ENCODE measurements around the gene TIGD1.

TIGD1 gene

DNA sequence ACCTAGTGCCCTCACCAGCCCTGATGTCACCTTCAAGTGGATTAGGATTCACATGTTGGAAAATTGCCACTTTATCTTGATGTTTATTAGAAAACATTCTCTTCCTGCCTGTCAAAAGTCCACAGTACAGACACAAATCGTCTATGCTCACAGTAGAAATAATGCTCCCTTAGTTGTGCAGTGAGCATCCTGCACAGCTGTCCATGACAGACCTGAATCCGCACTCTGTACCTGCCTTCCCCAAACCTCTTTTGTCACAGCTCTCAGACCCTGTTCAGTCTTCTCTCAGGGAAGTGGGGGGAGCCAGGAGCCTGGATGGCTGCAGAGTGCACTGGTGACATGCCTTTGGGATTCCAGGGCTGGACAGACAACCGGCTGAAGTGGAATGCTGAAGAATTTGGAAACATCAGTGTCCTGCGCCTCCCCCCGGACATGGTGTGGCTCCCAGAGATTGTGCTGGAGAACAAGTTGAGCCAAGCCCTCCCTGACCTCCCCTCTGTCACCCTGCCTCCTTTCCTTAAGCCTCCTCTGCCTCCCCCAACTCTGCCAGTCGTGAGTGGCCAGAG, 22.4 kb downstream of the TIGD1 start:
- TF ChIP-seq ZNF274 (IDR thresholded peaks at IDR 0.05; ENCODE audit: low read depth, low read length) = no peak

DNA sequence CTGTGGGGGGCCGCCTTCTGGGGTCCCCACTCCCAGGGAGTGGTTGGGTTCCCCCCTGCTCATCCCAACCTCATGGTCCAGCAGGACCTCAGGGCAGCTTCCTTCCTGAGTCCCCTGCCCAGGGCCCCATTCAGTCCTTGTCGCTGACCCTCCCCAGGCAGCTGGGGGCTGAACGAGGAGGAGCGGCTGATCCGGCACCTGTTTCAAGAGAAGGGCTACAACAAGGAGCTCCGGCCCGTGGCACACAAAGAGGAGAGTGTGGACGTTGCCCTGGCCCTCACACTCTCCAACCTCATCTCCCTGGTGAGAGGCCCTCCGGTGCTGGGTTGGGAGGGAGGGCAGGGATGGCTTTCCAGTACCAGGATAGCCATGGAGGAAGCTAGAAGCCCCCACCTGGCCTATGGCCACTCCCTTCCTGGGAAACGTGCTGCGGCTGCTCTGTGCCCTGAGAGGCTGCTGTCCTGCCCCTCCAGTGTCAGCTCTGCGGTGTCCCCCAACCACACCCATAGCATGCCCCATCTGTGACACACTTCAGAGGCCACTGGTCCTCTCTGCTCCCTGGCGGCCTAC, 23.9 kb downstream of the TIGD1 start:
- no peak for TF ChIP-seq ZNF274 (IDR thresholded peaks at IDR 0.05; ENCODE audit: low read depth, low read length)
- no peak overlapping the region for H3K4me3 ChIP-seq (ENCODE audit: low read length)

More for the DNA sequence above, 22.4 kb downstream of the TIGD1 start:
- H3K4me3 ChIP-seq (ENCODE audit: low read length) = no peak overlapping the region

DNA sequence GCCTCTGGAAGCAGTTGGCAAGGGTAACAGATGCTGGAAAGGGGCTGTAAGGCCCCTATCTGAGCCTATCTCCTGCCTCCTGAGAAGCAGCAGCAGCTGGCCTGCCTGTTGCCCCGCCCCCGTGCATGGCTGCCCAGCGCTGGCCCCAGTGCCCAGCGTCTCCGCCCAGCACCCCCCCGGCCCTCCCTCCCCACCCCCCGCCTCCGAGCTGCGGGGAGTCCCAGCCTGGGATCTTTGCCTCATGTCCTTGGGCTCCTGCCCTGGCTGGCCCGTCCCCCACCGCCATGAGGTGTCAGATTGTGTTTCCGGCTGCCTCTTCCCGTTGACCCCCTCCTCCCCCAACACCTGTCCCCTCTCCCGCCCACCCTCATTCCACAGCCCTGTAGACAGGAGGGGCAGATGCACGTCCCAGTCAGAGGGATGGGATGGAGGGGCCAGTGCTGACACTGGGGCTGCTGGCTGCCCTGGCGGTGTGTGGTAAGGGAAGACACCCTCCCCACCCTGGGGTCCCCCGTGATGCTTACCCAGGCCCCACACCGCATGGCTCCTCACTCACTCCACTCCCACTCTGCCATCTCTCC, 24.5 kb downstream of the TIGD1 start, which contains the start of gene CHRND:
Gene CHRND, plus strand, starts transcription at position 370 of the 581 bp plus-strand sequence. Its CDS starts 56 bp downstream, at position 426.
- TF ChIP-seq ZNF274 (IDR thresholded peaks at IDR 0.05; ENCODE audit: low read depth, low read length) = no peak

DNA sequence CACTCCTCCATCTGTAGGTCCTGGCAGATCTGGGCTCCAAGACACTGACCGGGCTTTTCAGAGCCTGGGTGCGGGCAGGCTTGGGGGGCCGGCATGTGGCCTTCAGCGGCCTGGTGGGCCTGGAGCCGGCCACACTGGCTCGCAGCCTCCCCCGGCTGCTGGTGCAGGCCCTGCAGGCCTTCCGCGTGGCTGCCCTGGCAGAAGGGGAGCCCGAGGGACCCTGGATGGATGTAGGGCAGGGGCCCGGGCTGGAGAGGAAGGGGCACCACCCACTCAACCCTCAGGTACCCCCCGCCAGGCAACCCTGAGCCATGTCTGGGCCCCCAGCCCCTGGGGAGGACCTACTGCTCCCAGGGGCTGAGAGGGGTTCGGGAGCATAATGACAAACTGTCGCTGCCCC, 25.2 kb downstream of the TIGD1 start:
- TF ChIP-seq ZNF274 (IDR thresholded peaks at IDR 0.05; ENCODE audit: low read depth, low read length) = no peak
- no peak overlapping the region for H3K4me3 ChIP-seq (ENCODE audit: low read length)

More for the DNA sequence above, 24.5 kb downstream of the TIGD1 start, which contains the start of gene CHRND:
- H3K4me3 ChIP-seq (ENCODE audit: low read length) = no peak within 1 kb of the TSS

DNA sequence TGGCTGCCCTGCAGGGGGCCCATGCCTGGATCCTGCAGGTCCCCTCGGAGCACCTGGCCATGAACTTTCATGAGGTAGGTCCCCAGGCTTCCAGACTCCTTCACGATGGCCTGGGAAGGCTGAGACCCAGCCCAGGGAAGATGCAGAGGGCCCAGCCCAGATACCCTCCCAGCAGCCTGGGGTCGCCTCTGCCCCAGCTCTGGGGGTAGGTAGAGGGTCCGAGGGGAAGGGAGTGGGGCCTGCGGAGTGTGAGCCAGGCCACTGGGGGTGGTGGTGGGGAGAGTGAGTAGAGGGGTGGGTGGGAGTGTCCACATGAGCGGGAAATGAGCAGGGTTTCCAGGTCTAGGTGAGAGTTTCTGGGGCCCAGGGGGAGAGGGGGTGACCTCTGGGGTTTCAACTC, 25.6 kb downstream of the TIGD1 start:
- TF ChIP-seq ZNF274 (IDR thresholded peaks at IDR 0.05; ENCODE audit: low read depth, low read length) = no peak
- no peak overlapping the region for H3K4me3 ChIP-seq (ENCODE audit: low read length)

DNA sequence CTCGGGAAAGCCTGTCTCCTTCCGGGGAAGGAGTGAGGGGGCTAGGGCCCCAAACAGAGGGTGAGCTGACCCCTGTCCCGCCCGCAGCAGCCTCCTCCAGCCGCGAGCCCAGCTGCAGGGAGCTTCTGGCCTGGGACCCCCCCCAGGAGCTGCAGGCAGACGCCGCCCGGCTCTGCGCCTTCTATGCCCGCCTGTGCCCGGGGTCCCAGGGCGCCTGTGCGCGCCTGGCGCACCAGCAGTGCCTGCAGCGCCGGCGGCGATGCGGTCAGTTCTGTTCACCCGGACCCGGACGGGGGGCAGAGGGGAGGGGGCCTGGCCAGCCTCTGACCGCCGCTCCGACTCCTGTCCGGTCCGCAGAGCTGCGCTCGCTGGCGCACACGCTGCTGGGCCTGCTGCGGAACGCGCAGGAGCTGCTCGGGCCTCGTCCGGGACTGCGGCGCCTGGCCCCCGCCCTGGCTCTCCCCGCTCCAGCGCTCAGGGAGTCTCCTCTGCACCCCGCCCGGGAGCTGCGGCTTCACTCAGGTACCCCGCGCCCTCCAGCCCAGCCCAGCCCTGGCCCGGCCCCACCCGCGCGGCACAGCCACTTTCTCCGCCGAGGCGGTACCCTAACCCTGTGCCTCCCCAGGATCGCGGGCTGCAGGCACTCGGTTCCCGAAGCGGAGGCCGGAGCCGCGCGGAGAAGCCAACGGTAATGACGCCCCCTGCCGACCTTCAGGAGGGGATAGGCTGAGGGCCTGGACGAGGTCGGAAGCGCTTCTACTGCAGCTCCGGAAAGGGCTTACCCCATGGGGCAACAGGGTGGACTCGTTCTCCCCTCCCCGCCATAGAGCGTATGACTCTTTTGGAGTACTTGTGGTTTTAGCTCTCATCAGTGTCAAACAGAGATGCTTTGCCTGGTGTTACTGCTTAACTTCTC, 26.4 kb downstream of the TIGD1 start:
- TF ChIP-seq ZNF274 (IDR thresholded peaks at IDR 0.05; ENCODE audit: low read depth, low read length) = no peak
- H3K4me3 ChIP-seq (ENCODE audit: low read length) = no peak overlapping the region

DNA sequence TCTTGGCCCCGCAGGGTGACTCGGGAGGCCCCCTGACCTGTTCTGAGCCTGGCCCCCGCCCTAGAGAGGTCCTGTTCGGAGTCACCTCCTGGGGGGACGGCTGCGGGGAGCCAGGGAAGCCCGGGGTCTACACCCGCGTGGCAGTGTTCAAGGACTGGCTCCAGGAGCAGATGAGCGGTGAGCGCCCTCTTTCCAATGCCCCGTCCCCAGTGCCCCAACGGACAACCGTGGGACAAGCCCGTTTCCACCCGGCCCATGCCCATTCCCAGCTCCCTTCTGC, 27.0 kb downstream of the TIGD1 start:
- no peak for TF ChIP-seq ZNF274 (IDR thresholded peaks at IDR 0.05; ENCODE audit: low read depth, low read length)
- H3K4me3 ChIP-seq (ENCODE audit: low read length) = no peak overlapping the region

DNA sequence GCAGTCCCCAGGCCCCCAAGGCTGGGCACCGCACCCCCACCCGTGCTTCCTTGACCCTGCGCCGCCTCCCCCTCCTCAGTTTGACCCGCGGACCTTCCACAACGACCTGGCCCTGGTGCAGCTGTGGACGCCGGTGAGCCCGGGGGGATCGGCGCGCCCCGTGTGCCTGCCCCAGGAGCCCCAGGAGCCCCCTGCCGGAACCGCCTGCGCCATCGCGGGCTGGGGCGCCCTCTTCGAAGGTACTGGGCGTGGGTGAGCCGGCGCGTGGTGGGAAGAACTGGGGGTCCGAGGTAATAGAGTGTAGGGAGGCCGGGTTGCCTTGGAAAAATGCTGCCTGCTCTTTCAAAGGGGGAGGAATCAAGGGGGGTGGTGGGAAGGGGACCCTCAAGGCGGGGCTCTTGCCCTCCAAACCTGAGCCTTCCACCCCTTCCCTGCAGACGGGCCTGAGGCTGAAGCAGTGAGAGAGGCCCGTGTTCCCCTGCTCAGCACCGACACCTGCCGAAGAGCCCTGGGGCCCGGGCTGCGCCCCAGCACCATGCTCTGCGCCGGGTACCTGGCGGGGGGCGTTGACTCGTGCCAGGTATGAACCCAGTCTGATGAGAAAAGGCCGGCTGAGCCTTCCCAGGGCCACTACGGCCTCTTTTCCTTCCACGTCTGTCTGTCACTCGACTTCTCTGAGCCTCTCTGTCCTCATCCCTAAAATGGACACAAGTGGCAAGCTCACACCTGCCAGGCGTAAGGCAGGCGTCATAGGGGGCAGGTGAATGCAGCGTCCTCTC, 27.5 kb downstream of the TIGD1 start:
- H3K4me3 ChIP-seq (ENCODE audit: low read length) = no peak overlapping the region
- TF ChIP-seq ZNF274 (IDR thresholded peaks at IDR 0.05; ENCODE audit: low read depth, low read length) = no peak

DNA sequence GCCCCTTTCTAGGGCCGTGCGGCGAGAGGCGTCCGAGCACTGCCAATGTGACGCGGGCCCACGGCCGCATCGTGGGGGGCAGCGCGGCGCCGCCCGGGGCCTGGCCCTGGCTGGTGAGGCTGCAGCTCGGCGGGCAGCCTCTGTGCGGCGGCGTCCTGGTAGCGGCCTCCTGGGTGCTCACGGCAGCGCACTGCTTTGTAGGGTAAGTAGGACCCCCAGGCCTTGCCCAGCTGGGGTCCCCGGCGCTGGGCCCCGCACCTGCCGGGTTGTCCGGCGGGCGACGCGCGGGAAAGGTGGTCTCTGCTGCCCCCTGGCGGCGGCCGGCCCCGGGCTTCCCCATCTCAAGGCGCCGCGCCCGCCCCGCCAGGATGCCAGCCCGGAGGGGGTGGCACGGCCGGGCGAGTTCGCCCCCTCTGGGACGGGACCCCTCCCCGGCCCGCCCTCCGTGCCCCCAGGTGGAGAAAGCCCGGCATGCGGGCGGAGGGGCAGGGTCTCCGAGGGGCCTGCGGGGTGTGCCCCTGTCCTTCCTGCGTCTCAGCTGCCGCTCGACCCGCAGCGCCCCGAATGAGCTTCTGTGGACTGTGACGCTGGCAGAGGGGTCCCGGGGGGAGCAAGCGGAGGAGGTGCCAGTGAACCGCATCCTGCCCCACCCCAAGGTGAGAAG, 28.3 kb downstream of the TIGD1 start:
- no peak for TF ChIP-seq ZNF274 (IDR thresholded peaks at IDR 0.05; ENCODE audit: low read depth, low read length)

DNA sequence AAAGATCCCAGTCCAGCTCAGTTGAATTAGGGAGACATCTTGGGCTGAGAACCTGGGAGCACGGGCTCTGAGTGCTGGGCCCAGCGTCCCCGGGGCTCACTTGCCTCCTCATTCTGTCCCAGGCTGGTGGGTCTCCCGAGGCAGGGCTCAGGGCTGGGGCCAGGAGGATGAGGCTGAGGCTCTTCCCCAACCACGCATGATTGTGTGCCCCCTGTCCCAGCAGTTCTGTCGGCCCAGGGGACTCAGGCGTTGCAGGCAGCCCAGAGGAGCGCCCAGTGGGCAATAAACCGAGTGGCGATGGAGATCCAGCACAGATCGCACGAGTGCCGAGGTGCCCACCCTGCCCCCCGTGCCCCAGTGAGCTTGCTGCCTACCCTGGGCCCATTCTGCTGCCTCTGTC, 29.3 kb downstream of the TIGD1 start:
- no peak for TF ChIP-seq ZNF274 (IDR thresholded peaks at IDR 0.05; ENCODE audit: low read depth, low read length)
- no peak overlapping the region for H3K4me3 ChIP-seq (ENCODE audit: low read length)

More for the DNA sequence above, 28.3 kb downstream of the TIGD1 start:
- H3K4me3 ChIP-seq (ENCODE audit: low read length) = no peak overlapping the region

DNA sequence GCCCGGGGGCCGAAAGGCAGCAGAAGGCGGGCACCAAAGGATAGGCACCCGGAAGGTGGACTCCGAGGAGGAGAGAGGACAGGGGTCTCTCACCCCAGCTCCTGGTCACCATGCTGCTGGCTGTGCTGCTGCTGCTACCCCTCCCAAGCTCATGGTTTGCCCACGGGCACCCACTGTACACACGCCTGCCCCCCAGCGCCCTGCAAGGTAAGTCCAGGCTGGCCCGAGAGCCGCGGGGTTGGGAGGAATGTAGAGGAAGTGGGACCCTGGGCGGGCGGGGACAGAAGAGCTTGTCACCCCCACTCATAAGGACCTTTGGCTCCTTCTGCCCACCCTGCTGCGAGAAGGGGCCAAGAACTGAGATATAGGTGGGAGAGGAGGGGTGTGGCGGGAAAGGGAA, 29.9 kb downstream of the TIGD1 start:
- no peak for TF ChIP-seq ZNF274 (IDR thresholded peaks at IDR 0.05; ENCODE audit: low read depth, low read length)
- H3K4me3 ChIP-seq (ENCODE audit: low read length) = no peak overlapping the region

DNA sequence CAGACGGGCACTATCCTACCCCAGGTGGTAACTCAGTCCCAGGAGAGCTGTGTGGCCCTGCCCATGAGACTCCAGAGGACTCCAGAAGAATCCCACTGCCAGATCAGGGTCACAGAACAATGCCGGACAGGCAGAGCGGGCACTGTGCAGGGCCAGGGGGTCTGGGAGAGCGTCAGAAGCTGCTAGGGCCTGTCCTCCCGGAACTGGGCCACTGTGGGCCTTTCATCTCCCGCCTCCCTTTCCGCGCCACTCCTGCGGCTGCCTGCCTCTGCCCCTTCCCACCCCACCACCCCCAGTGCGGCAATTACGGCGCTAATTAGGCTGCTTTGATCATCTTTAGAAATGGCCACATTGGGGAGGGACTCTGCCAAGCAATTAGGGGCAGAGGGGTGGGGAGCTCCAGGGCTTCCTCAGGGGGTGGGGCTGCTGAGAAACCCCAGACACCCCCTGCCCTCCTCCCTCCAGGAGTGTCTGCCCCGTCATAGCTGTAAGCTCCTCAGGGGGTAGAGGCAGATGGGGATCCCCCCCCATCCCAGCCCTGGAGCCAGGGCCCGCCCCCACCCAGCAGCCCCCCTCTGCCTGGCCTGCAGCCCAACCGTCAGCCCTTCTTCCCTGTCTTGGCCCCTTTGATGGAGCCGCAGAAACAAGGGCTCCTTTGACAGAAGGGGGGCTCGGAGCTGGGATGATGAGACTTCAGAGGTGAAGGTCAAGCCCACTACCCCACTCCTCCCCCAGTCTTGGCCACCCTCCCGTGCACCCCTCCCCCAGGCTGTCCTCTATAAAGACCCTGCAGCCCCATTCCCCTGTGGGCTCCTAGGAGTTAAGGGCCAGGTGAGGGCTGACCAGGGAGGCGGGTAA, 30.5 kb downstream of the TIGD1 start, which contains the start of gene PRSS56:
Gene PRSS56, plus strand, starts transcription at position 808 of the 858 bp plus-strand sequence. CDS start 211 bp downstream, outside the sequence.
- no peak for TF ChIP-seq ZNF274 (IDR thresholded peaks at IDR 0.05; ENCODE audit: low read depth, low read length)
- no peak within 1 kb of the TSS for H3K4me3 ChIP-seq (ENCODE audit: low read length)
